AG08396 (cell line): Measurements from ENCODE around the gene SOCS6.
"Not testable (repeated sequence)": the region's sequence is repeated elsewhere in the genome, so short reads cannot be mapped to it uniquely, and the experiment has no call there.

Source experiments
- DNase-seq: peaks from one replicate; pipeline ENCODE4 v3.0.0; 2012; ENCODE audit warnings: low spot score, mixed read lengths

Gene SOCS6

GRCh38 chr18:70324897-70325296, 36.1 kb downstream of the SOCS6 start:
- DNase-seq: no peak

DNA sequence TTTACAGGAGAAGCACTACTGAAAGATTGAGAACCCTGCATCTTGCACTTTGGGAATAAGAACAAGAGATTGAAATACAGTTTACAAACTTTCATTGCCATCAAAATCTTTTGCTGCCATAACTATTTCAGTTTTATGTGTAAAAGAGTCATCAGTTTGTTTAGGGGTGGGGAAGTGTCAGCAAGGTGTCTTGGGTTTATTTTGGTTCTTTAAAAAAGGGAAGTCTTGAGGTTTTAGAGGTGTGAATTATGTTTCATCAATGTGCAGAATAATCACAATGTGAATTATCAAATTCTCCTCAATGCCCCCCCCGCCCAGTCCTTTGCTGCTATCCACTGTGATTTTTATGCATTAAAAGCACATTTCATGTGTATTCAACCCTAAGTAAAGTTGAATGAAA, 37.4 kb downstream of the SOCS6 start:
- no peak for DNase-seq

DNA sequence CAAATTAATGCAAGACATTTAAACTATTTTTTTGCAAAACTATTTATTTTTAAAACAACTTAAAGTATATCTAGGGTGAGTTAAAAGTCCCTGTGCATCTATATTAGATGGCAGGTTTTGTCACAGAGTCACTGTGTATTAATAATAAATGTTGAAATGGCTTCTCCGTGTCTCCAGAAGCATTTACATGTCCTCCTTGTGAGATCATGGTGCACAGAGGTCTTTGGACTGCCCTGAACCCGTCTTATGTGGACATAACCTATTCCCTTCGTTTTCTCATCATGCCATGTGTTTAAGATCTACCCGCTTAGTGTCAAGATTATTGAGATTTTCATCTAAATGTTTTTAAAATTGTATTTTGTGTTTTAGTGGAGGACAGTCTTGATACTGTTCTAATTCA, 39.3 kb downstream of the SOCS6 start:
- DNase-seq: no peak

DNA sequence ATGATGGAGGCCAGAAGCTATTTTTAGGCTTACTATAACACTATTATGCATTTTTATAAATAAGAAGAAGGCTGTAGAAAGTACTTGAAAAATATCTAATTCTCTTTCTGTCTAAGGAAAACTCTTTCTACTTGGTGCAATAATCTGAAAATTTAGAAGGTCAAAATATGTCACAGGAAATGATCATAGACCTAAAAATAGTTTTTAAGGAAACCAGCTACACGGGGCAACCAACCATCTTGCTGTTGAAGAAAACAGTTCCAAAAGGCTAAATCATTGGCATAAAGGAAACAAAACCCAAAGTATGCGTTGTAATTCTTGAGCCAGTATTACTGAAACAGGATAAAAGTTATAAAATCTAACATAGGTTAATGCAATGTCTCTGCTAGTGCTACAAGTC, 40.2 kb downstream of the SOCS6 start:
- DNase-seq: no peak

DNA sequence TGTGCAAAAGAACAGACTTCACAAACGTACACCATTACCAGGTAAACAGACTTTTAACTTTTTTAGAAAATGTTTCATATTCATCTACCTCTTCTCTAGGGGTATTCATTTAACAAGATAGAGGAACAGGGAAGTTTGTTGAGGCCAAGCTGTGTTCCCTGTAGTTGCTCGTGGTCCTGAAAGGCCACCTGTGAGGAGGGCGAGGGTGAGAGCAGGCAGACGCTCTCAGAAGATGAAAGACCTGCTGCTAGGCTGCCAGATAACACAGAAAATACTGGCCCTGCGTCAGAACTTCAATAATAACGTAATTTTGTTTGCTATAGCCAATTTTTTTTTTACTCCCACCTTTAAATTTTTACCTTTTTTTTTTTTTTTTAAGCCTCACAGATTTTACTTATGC, 42.0 kb downstream of the SOCS6 start:
- no peak for DNase-seq

GRCh38 chr18:70331456-70332097, 42.7 kb downstream of the SOCS6 start:
- DNase-seq: no peak

DNA sequence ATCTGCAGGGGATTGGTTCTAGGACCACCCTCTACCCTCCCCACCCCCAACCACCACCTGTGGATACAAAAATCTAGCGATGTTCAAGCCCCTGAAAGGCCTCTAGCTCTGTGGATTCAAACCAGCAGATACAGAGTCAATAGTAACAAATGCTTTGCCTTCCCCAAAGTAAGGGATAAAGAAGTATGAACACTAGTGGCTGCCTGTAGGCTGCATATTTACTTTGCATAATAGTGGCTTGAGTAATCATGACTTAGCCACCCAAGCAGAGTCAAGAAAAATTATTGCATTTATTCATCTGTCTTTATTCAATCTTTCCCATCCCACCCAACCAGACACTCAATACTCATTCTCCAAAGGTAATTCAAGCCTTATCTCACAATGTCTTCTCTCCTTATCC, 43.8 kb downstream of the SOCS6 start:
- peak; percentile 23 for DNase-seq

- DNase-seq: no peak
These were observed 44.5 kb downstream of the SOCS6 start for GRCh38 chr18:70333316-70333715.

- DNase-seq: peak; percentile 83
These were observed 44.9 kb downstream of the SOCS6 start for GRCh38 chr18:70333757-70334156.

- DNase-seq: no peak
These were observed 45.4 kb downstream of the SOCS6 start for GRCh38 chr18:70334264-70334663.

- DNase-seq: no peak
These were observed 46.0 kb downstream of the SOCS6 start for GRCh38 chr18:70334728-70335329.

GRCh38 chr18:70335892-70336726, 47.3 kb downstream of the SOCS6 start:
- no peak for DNase-seq

DNA sequence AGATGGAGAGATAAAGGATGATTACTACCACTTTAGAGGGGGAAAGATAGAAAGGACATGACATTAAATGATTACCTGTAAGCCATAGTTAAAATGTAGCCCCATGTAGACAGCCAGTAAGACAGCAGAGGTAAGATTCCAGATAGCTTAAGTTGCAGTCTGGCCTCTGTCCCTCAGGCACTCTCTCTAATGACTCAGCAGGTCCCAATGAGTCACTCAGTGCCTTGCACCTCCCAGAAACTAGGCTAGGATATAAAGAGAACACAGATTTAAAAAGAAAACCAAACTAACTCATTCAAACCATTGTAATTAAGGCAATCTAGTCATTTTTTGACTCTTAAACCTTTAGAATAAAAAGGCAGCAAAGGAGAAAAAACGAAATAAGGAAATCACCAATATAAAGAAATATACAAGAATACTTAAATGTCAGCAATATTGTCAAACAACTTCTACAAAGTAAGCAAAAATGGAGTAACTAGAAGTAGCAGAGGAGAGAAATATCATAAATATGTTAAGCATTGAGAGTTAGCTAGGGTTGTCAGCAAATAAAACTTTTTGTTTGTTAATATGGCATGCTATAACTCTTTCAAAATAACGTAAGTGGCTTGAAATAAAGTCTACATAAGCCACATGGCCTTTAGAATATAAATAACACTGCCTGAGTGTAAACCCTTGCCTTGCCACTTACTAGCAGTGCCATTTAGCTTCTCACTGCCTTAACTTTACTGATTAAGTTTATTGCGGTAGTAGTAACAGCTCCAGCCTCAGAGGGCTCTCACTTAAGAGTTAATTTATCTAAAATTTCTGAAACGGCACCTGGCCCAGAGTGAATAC, 48.5 kb downstream of the SOCS6 start:
- peak; percentile 79 for DNase-seq

- DNase-seq: no peak
These were observed 50.0 kb downstream of the SOCS6 start for GRCh38 chr18:70338890-70339289.

DNA sequence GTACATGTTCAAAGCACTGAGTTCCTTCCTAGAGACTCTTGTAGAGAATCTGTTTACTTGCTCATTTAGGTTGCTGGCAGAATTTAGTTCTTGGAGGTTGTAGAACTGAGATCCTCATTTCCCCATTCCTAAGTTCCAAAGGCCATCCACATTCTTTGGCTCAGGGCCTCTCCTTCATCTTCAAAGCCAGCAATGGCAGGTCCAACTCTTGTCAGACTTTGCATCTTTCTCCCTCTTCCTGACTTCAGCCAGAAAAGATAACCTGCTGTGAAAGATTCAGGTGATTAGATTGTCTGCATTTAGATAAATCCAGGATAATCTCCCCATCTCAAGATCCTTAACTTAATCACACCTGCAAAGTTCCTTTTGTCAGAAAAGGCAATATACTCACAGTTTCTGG, 51.1 kb downstream of the SOCS6 start:
- DNase-seq: no peak

DNA sequence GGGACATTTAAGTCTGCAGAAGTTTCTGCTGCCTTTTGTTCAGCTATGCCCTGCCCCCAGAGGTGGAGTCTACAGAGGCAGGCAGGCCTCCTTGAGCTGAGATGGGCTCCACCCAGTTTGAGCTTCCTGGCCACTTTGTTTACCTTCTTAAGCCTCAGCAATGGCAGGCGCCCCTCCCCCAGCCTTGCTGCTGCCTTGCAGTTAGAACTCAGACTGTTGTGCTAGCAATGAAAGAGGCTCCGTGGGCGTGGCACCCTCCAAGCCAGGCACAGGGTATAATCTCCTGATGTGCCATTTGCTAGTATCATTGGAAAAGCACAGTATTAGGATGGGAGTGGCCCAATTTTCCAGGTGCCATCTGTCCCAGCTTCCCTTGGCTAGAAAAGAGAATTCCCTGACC, 59.6 kb downstream of the SOCS6 start:
- not testable (repeated sequence) for DNase-seq

DNA sequence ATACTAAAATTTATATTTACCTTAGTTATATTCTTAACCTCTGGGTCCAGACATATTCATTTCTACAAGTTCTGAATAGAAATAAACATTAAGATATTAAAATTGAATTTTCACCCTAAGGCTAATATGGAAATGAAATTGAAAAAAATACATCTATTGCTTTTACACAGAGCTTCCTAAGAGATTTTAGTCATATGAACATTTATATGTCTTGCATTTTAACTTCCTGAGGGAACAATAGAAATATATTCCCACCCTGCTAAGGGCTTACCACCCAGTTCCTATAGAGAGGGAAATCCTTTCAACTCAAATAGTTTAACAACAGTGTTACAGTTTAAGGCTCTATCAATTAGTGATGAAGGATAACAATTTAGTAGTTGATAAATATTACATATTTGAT, 60.5 kb downstream of the SOCS6 start:
- no peak for DNase-seq

DNA sequence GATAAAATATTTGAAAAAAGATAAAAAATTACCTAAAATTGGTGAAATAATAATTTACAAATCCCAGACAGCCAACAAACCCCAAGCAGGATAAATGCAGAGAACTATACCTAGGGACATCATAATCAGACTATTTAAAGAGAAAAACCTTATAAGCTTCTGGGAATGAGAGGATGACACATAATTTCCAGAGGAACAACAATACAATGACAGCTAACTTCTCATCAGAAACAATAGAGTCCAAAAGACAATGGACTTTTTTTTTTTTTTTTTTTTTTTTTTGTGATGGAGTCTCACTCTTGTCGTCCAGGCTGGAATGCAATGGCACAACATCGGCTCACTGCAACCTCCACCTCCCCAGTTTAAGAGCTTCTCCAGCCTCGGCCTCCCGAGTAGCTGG, 65.2 kb downstream of the SOCS6 start:
- DNase-seq: no peak

DNA sequence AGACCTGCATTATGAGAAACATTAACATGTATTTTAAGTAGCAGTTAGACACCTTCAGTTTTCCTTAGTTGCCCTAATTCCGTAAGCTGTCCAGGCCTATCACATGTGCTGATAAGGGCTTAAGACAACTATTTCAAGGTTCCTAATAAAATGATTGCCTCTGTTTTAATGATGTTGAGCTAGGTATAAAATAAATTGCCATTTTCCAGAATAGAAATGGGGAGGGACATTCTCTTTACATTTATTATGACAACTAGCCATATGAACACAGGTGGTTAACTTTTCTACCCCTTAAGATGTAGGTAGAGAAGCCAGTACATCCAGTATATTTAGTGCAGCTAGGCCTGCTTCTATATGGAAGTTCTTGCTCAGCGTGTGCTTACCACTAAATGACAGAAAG, 65.9 kb downstream of the SOCS6 start:
- no peak for DNase-seq

DNA sequence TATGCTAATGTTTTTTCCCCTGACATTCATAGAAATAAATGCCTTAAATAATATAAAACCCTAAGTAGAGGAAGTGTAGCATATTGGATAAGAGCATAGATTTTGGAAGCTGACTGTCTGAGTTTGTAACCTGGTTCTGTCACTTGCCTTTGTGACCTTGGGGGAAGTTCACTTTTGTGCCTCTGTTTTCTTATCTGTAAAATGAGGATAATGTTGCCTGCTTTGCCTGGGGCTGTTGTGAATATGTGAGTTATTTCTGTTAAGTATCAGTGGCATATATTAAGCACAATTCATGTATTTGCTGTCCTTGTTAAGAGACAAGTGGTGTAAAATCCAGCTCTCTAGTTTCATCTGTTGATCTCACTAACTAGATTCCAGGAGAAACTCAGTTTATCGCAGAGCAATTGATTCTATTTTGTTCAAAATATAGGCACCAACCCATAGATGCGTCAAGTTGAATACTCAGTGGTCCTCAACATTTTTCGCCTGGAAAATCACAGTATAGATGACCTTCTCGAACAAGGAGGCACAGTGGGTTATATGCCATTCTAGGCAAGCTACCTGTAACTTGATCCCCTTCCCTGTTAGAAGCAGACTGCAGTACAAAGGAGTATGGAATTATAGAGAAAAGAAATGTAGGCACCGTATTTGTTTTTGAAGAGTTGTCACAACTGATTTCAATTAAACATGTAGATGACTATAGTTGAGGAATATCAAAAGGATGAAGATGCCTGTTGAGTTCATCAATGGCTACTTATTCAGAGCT, 67.0 kb downstream of the SOCS6 start:
- DNase-seq: no peak

- peak; percentile 32 for DNase-seq
These were observed 69.2 kb downstream of the SOCS6 start for GRCh38 chr18:70358105-70358406.

DNA sequence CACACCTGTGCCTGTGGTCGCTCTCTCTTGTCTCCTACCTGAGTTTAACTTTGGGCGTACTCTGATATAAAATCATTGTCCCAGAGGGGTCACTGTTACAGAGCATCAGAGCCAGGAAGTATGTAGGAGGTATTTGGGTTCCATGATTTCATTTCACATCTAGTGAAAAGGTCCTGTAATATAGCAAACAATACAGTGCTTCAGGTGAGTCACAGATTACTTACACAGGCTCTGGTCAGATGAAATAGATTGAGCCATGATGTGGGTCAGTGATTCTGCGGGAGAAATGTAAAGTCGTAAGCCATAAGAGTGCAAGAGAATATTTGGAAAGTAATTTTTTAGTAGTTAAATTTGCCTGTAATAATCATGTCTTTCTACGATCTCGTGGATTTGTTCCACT, 70.2 kb downstream of the SOCS6 start:
- no peak for DNase-seq
